Measurements from ENCODE around the gene LRP1.

DNA sequence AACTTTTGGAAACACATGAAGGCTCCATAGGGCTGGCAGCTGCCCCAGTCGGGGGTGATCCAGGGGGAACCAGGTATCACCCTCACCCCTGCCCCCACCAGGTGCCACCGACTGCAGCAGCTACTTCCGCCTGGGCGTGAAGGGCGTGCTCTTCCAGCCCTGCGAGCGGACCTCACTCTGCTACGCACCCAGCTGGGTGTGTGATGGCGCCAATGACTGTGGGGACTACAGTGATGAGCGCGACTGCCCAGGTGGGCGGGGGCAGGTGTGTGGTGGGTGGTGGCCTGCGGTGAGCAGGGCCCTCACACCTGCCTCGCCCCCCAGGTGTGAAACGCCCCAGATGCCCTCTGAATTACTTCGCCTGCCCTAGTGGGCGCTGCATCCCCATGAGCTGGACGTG is 66.0 kb downstream of the LRP1 start:
- TF ChIP-seq KLF16 (CRISPR knock-in tag; IDR thresholded peaks at IDR 0.05), result no peak
- TF ChIP-seq ZNF841 (CRISPR knock-in tag; IDR thresholded peaks at IDR 0.05; ENCODE audit: borderline replicate concordance), result no peak

Measured in HepG2 (cell line).